Measurements from ENCODE around the gene PAQR4. TPM values are rescaled to one million over a fixed set of nuclear protein-coding genes. Genes with fewer than 3 reads are reported as not detected.

The PAQR4 gene
- polyA plus RNA-seq, 2 of the 4 experiments (the other 2 are of a cell fraction), result 8.0 to 18.6 TPM

GRCh38 chr16:2933136-2933535 is 36.0 kb upstream of the PAQR4 start:
- 96% methylated on average over 30 of the region's 30 CpGs for WGBS (ENCODE audit: missing lambda C conversion rate)
- ChIA-PET POLR2A (no interaction called here), CTCF (interaction anchor here (1.1 to 5.4 kb wide), 3 partner anchors 8 to 330 kb away, joined by 3 to 20 read pairs (median 3); no protein-coding TSS in a partner anchor)
- TF ChIP-seq JUN (IDR thresholded peaks at IDR 0.05) (no peak), MAFK (IDR thresholded peaks at IDR 0.05; ENCODE audit: partially characterized antibody) (no peak), E2F6 (IDR thresholded peaks at IDR 0.05; ENCODE audit: borderline replicate concordance, low read depth) (no peak), SREBF2 (IDR thresholded peaks at IDR 0.05) (no peak), GATA3 (IDR thresholded peaks at IDR 0.05; ENCODE audit: borderline replicate concordance) (no peak), BHLHE40 (IDR thresholded peaks at IDR 0.05; ENCODE audit: low read depth, low read length) (no peak), CHD2 (IDR thresholded peaks at IDR 0.05; ENCODE audit: low read length, partially characterized antibody) (no peak), NR3C1 (IDR thresholded peaks at IDR 0.05) (no peak), TFCP2L1 (CRISPR knock-in tag; IDR thresholded peaks at IDR 0.05) (no peak), ZFP36 (IDR thresholded peaks at IDR 0.05; ENCODE audit: borderline replicate concordance, partially characterized antibody) (no peak), HOXB13 (CRISPR knock-in tag; IDR thresholded peaks at IDR 0.05; ENCODE audit: low read depth) (no peak), JUNB (IDR thresholded peaks at IDR 0.05) (no peak), SMC3 (IDR thresholded peaks at IDR 0.05) (no peak), PHF8 (IDR thresholded peaks at IDR 0.05; ENCODE audit: borderline replicate concordance, low read depth) (no peak), RFX5 (IDR thresholded peaks at IDR 0.05) (no peak), HEYL (CRISPR knock-in tag; IDR thresholded peaks at IDR 0.05) (no peak), POLR2A (IDR thresholded peaks at IDR 0.05; ENCODE audit: low read length) (no peak)
- Histone ChIP-seq H3K4me1 (no peaks in the 10 kb centered on the region), H3K4me3 (no peak overlapping the region), H3K4me2 (no peak overlapping the region), H3K27ac (no peak overlapping the region), H3K9me3 (no peaks in the 10 kb centered on the region)
- DNase-seq (ENCODE audit: low read depth in 1 of 2, low spot score in 1 of 2), result no peak
- FAIRE-seq, result no peak
- ATAC-seq, result no peak

GRCh38 chr16:2933701-2934100 is 35.4 kb upstream of the PAQR4 start:
- no peak overlapping the region for H3K27ac ChIP-seq
- no peak overlapping the region for H3K4me2 ChIP-seq
- WGBS (ENCODE audit: missing lambda C conversion rate), result 94% methylated on average over 19 of the region's 22 CpGs
- ChIA-PET POLR2A (no interaction called here), CTCF (interaction anchor here (1.1 to 5.4 kb wide), 3 partner anchors 9 to 330 kb away, joined by 3 to 20 read pairs (median 3); no protein-coding TSS in a partner anchor)
- no peaks in the 10 kb centered on the region for H3K9me3 ChIP-seq
- DNase-seq (ENCODE audit: low read depth in 1 of 2, low spot score in 1 of 2), result no peak
- ATAC-seq, result no peak
- TF ChIP-seq ESRRA (IDR thresholded peaks at IDR 0.05; ENCODE audit: borderline replicate concordance, low read length) (no peak), POLR2A (IDR thresholded peaks at IDR 0.05; ENCODE audit: low read length) (no peak), SMC3 (IDR thresholded peaks at IDR 0.05) (no peak), JUN (IDR thresholded peaks at IDR 0.05) (no peak), BHLHE40 (IDR thresholded peaks at IDR 0.05; ENCODE audit: low read depth, low read length) (no peak), NR3C1 (IDR thresholded peaks at IDR 0.05) (no peak), ZNF302 (CRISPR knock-in tag; IDR thresholded peaks at IDR 0.05) (no peak), EHMT2 (IDR thresholded peaks at IDR 0.05; ENCODE audit: low read depth) (no peak), KDM5A (IDR thresholded peaks at IDR 0.05) (no peak), HES2 (IDR thresholded peaks at IDR 0.05) (no peak)
- H3K4me1 ChIP-seq, result no peaks in the 10 kb centered on the region
- H3K4me3 ChIP-seq, result no peak overlapping the region
- no peak for FAIRE-seq

- WGBS (ENCODE audit: missing lambda C conversion rate), result 86% methylated on average over 15 of the region's 15 CpGs
- no peak overlapping the region for H3K27ac ChIP-seq
- H3K4me2 ChIP-seq, result no peak overlapping the region
- POLR2A ChIA-PET, result no interaction called here
- no peak overlapping the region for H3K4me3 ChIP-seq
- CTCF ChIA-PET, result interaction anchor here (0.7 to 19.4 kb wide), 3 partner anchors 6 to 67 kb away, joined by 3 to 190 read pairs (median 3); no protein-coding TSS in a partner anchor
- ATAC-seq (no peak), DNase-seq (ENCODE audit: low read depth in 1 of 2, low spot score in 1 of 2) (no peak), FAIRE-seq (no peak)
- no peaks in the 10 kb centered on the region for H3K4me1 ChIP-seq
- no peak for TF ChIP-seq MAZ (IDR thresholded peaks at IDR 0.05; ENCODE audit: borderline replicate concordance, low read depth, low read length)
- TF ChIP-seq PHF8 (IDR thresholded peaks at IDR 0.05; ENCODE audit: borderline replicate concordance, low read depth), result no peak
- no peak for TF ChIP-seq HOXB5 (CRISPR knock-in tag; IDR thresholded peaks at IDR 0.05)
- TF ChIP-seq JUN (IDR thresholded peaks at IDR 0.05), result no peak
- TF ChIP-seq RCOR1 (IDR thresholded peaks at IDR 0.05; ENCODE audit: low read depth, low read length), result no peak
- TF ChIP-seq HDAC2 (IDR thresholded peaks at IDR 0.05), result no peak
- TF ChIP-seq USF2 (IDR thresholded peaks at IDR 0.05), result no peak
- no peak for TF ChIP-seq SMC3 (IDR thresholded peaks at IDR 0.05)
- H3K9me3 ChIP-seq, result no peaks in the 10 kb centered on the region
Measured at GRCh38 chr16:2934450-2934849, 34.7 kb upstream of the PAQR4 start.
